Natural killer cell (primary cell): ENCODE data around the gene CTNNA3. TPM values are rescaled to one million over a fixed set of nuclear protein-coding genes. Genes with fewer than 3 reads are reported as not detected.

Experiments
- ATAC-seq, 3 donors: fragments of 150-1000 bp in 2 of 3; fragments of 200-7000 bp in 1 of 3; cut with Tn5 transposase; 1 replicate in 1 of 3; 2 replicates in 2 of 3; pipeline ENCODE4 v1.10.0; 2021; ENCODE audit warnings: mild to moderate bottlenecking in 2 of 3, moderate library complexity in 2 of 3
- DNase-seq, 2 donors: peaks; one replicate each; pipeline versions ENCODE4 v3.0.0 to v3.0.0-alpha.2; 2013 to 2021; ENCODE audit warnings: mixed read lengths in 1 of 2
- H3K27ac ChIP-seq: one replicate; pipeline ENCODE4 v1.5.1; 2013; ENCODE audit warnings: mild to moderate bottlenecking, low read length
- H3K27me3 ChIP-seq: one replicate; pipeline ENCODE4 v1.6.1; 2013; ENCODE audit warnings: low read length; ENCODE audit not compliant: control insufficient read depth, insufficient read depth
- H3K36me3 ChIP-seq: one replicate; pipeline ENCODE4 v1.6.1; 2013; ENCODE audit warnings: low read length; ENCODE audit not compliant: control insufficient read depth, insufficient read depth
- H3K4me1 ChIP-seq: one replicate; pipeline ENCODE4 v1.6.1; 2013; ENCODE audit warnings: low read length; ENCODE audit not compliant: control insufficient read depth, insufficient read depth
- H3K4me3 ChIP-seq: one replicate; pipeline ENCODE4 v1.5.1; 2013; ENCODE audit warnings: low read length
- H3K9me3 ChIP-seq: one replicate; pipeline ENCODE4 v1.6.1; 2013; ENCODE audit warnings: low read length; ENCODE audit not compliant: control insufficient read depth, insufficient read depth
- H3K27ac Mint-ChIP-seq, 2 donors: one replicate each; pipeline ENCODE4 v1.8.0; 2022; ENCODE audit warnings: mild to moderate bottlenecking in 2 of 2, mixed read lengths in 2 of 2, moderate library complexity in 1 of 2
- H3K27me3 Mint-ChIP-seq, 2 donors: one replicate each; pipeline ENCODE4 v1.8.0; 2022; ENCODE audit warnings: low read depth in 2 of 2, mixed read lengths in 2 of 2
- H3K36me3 Mint-ChIP-seq: one replicate; pipeline ENCODE4 v1.8.0; 2022; ENCODE audit warnings: mixed read lengths
- H3K4me1 Mint-ChIP-seq, 2 donors: one replicate each; pipeline ENCODE4 v1.8.0; 2022; ENCODE audit warnings: mixed read lengths in 2 of 2
- H3K4me3 Mint-ChIP-seq: one replicate; pipeline ENCODE4 v1.8.0; 2022; ENCODE audit warnings: mild to moderate bottlenecking, moderate library complexity, mixed read lengths
- H3K9me3 Mint-ChIP-seq, 2 donors: one replicate each; pipeline ENCODE4 v1.8.0; 2022; ENCODE audit warnings: mixed read lengths in 2 of 2
- WGBS: methylation state at CpG from one replicate; pipeline ENCODE4 v1.1.7; 2013; ENCODE audit warnings: missing lambda C conversion rate; ENCODE audit not compliant: insufficient coverage; 5-methylcytosine and 5-hydroxymethylcytosine counted together
- intact Hi-C: fragments of 100-400 bp; cut with micrococcal nuclease; formaldehyde crosslinking; loops from one replicate; pipeline ENCODE4 v1.14.2; 2022
- total RNA-seq, 4 donors: library from RNA; stranded (reverse); fragments of 120-200 nt in 1 of 4; gene quantifications; one replicate each; pipeline versions ENCODE4 v1.2.3 to v1.2.4, GENCODE V29; 2013 to 2022
- TF ChIP-seq, protein P1 (sequence below): fragments of 200-600 bp; IDR thresholded peaks from one replicate; pipeline ENCODE4 v1.8.0; 2022; ENCODE audit warnings: antibody characterized with exemption

CTNNA3 gene
- not detected for total RNA-seq
- total RNA-seq (2013): 0.38 TPM

DNA sequence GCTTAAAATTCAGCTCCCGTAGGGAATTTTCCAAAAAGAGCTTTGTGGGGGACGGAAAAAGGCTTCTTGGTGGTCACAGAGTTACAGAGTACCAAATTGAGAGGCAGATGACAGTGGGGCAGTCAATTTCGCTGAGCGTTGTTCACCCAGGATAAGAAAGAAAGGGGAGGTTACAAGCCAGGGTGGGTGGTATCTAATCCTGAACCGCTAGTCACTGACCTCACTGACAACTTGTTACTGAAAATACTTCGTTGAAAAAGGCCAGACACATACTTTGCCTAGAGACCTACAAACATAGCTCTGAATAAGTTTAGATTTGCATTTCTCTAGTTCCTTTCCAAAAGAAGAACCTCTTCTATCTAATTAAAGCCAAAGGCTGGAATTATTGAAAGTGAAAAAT lies at the start of gene CTNNA3:
CTNNA3 (minus strand) TSS at position 167 of the 400 bp plus-strand sequence.
- Mint-ChIP-seq H3K9me3 (no peaks in the 10 kb centered on the region), H3K27ac (no peak within 1 kb of the TSS), H3K4me1 (no peaks in the 10 kb centered on the region), H3K4me3 (no peak within 1 kb of the TSS), H3K27me3 (peaks cover 25% of the 10 kb centered on the region in 2 donors), H3K36me3 (no peaks in the 10 kb centered on the region)
- Histone ChIP-seq H3K27me3 (no peaks in the 10 kb centered on the region), H3K4me1 (no peaks in the 10 kb centered on the region), H3K36me3 (no peaks in the 10 kb centered on the region), H3K27ac (no peak within 1 kb of the TSS), H3K9me3 (no peaks in the 10 kb centered on the region), H3K4me3 (no peak within 1 kb of the TSS)
- 63% methylated on average over 6 of the region's 6 CpGs for WGBS
- intact Hi-C loops: no loop called here
- TF ChIP-seq, protein P1, sequence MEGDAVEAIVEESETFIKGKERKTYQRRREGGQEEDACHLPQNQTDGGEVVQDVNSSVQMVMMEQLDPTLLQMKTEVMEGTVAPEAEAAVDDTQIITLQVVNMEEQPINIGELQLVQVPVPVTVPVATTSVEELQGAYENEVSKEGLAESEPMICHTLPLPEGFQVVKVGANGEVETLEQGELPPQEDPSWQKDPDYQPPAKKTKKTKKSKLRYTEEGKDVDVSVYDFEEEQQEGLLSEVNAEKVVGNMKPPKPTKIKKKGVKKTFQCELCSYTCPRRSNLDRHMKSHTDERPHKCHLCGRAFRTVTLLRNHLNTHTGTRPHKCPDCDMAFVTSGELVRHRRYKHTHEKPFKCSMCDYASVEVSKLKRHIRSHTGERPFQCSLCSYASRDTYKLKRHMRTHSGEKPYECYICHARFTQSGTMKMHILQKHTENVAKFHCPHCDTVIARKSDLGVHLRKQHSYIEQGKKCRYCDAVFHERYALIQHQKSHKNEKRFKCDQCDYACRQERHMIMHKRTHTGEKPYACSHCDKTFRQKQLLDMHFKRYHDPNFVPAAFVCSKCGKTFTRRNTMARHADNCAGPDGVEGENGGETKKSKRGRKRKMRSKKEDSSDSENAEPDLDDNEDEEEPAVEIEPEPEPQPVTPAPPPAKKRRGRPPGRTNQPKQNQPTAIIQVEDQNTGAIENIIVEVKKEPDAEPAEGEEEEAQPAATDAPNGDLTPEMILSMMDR: no peak
- ATAC-seq (no peak), DNase-seq (no peak)

DNA sequence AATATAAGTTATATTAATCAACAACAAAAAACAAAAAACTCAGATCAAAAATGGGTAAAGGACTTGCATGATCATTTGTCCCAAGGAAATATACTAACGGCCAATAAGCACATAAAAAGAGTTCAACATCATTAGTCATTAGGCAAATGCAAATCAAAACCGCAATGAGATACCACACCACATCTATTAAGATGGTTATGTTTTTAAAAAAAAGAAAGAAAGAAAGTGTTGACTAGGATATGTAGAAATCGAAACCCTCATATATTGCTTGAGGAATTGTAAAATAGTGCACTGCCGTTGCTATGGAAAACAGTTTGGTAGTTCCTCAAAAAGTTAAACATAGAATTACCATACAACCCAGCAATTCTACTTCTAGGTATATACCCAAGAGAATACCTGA lies 39.4 kb upstream of the CTNNA3 start:
- H3K4me3 ChIP-seq: no peak overlapping the region
- peak in 1 of 2 donors; percentile 9 for DNase-seq
- H3K9me3 Mint-ChIP-seq: no peaks in the 10 kb centered on the region

DNA sequence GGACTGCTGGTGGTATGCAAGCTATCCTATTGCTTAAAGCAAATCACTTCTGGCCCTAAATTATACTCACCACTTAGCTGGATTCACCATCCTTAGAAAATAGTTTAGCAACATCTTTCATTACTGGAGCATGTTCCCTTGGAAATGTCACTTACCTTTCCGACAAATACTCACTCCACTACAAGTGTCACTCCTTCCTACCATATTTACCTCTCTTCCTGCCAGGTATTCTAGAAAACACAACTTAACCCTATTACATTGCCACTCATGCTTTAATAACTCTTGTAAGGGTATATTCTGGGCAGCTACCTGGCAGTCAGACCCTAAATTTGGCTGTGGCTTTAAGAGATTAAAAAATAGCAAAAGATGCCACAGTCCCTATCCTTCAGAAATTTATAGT lies 37.5 kb upstream of the CTNNA3 start:
- no peaks in the 10 kb centered on the region for H3K27me3 ChIP-seq
- DNase-seq: no peak
- no peaks in the 10 kb centered on the region for H3K9me3 ChIP-seq
- 93% methylated on average over 1 of the region's 1 CpG for WGBS
- no peak overlapping the region for H3K4me3 ChIP-seq
- Mint-ChIP-seq H3K4me1 (no peaks in the 10 kb centered on the region), H3K36me3 (no peaks in the 10 kb centered on the region), H3K27me3 (peaks cover 14 to 39% of the 10 kb centered on the region in 2 donors), H3K4me3 (no peak overlapping the region), H3K27ac (no peak overlapping the region), H3K9me3 (no peaks in the 10 kb centered on the region)
- TF ChIP-seq, protein P1: no peak
- no peak overlapping the region for H3K27ac ChIP-seq
- H3K36me3 ChIP-seq: no peaks in the 10 kb centered on the region
- H3K4me1 ChIP-seq: no peaks in the 10 kb centered on the region
- ATAC-seq: no peak
- intact Hi-C loops: no loop called here

More for the DNA sequence above, 39.4 kb upstream of the CTNNA3 start:
- TF ChIP-seq, protein P1: no peak
- Histone ChIP-seq H3K27me3 (no peaks in the 10 kb centered on the region), H3K4me1 (no peaks in the 10 kb centered on the region), H3K9me3 (no peaks in the 10 kb centered on the region), H3K27ac (no peak overlapping the region), H3K36me3 (no peaks in the 10 kb centered on the region)
- WGBS: no CpG with 5 or more reads among the region's 4 CpGs
- H3K27ac Mint-ChIP-seq: no peak overlapping the region
- peaks cover 17 to 39% of the 10 kb centered on the region in 2 donors for H3K27me3 Mint-ChIP-seq
- H3K36me3 Mint-ChIP-seq: no peaks in the 10 kb centered on the region
- intact Hi-C loops: no loop called here
- ATAC-seq: no peak
- no peaks in the 10 kb centered on the region for H3K4me1 Mint-ChIP-seq
- no peak overlapping the region for H3K4me3 Mint-ChIP-seq

DNA sequence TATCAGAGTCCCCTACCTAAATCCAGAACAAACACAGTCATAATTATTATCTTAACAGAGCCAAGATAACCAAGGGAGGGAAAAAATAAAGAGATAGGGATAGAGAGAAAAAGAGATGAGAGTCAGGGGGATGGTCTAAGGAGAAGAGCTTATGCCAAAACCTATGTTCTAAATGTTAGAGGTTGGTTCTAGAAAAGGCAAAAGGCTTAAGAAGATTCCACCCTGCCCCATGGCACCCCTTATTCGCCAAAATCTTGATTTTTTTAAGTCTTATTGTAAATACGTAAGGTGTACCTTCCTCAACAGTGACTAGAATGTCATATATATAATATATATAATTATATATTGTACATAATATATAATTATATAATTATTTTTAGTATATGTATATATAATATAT lies 29.6 kb upstream of the CTNNA3 start:
- Histone ChIP-seq H3K4me3 (no peak overlapping the region), H3K9me3 (no peaks in the 10 kb centered on the region), H3K36me3 (no peaks in the 10 kb centered on the region), H3K27me3 (no peaks in the 10 kb centered on the region), H3K27ac (no peak overlapping the region), H3K4me1 (no peaks in the 10 kb centered on the region)
- ATAC-seq (no peak), DNase-seq (no peak)
- no peak overlapping the region for H3K27ac Mint-ChIP-seq
- no CpG with 5 or more reads among the region's 2 CpGs for WGBS
- peaks cover 0 to 17% of the 10 kb centered on the region in 2 donors for H3K27me3 Mint-ChIP-seq
- intact Hi-C loops: no loop called here
- H3K36me3 Mint-ChIP-seq: no peaks in the 10 kb centered on the region
- H3K4me1 Mint-ChIP-seq: no peaks in the 10 kb centered on the region
- TF ChIP-seq, protein P1: no peak
- H3K9me3 Mint-ChIP-seq: no peaks in the 10 kb centered on the region
- no peak overlapping the region for H3K4me3 Mint-ChIP-seq
